Pulmonary artery endothelial cell (primary cell): ENCODE results near the gene ZFYVE21. TPM values are rescaled to one million over a fixed set of nuclear protein-coding genes. Genes with fewer than 3 reads are reported as not detected.

ENCODE experiments used
- DNase-seq: peaks from one replicate; pipeline ENCODE4 v3.0.0-alpha.2; 2011; ENCODE audit warnings: low read depth, low spot score
- total RNA-seq: library from RNA; depleted of rRNA; stranded (reverse); fragments of >200 nt; gene quantifications from 2 replicates; pipeline ENCODE4 v1.2.3, GENCODE V29; 2014

The ZFYVE21 gene
- total RNA-seq, 1 donor from 2014 or later: 65.8 TPM

DNA sequence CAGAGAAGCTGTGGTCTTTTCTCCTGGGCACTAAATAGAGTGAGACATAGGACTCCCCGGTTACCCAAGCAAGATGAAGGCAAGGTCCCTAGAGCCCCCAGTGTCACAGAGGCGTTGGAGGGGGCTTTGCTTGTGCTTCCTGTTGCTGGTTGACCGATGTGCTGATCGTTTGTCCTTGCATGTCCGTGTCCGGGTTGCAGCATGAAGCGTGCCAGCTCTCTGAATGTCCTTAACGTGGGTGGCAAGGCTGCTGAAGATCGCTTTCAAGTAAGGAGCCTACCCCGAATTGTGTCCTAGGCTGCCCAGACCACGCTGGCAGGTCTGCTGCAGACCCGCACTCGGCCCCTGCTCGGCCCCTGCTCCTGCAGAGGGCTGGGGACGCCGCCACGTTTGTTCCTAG lies 23.5 kb upstream of the ZFYVE21 start:
- no peak for DNase-seq

- DNase-seq: no peak
These were observed 22.7 kb upstream of the ZFYVE21 start for GRCh38 chr14:103692871-103693270.

DNA sequence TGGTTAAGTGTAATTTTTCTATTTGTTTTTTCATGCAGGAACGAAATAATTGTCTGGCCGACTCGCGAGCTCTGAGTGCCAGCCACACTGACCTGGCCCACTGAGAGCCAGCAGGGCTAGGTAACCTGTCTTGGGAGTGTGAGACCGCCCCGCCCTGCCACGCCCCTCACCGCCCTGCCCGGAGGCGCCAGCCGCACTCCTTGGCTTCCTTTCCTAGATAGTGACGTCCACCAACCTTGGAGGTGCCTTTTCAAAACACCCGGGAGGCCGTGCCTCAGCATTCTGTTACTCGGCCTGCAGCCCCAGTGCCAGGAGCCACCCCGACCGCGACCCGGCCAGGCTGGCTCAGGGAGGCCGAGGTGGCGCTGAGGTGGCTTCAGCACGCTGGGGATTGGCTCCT lies 22.1 kb upstream of the ZFYVE21 start:
- no peak for DNase-seq

- DNase-seq: no peak
These were observed 21.0 kb upstream of the ZFYVE21 start for GRCh38 chr14:103694572-103695026.

GRCh38 chr14:103695296-103696069 lies 20.1 kb upstream of the ZFYVE21 start:
- DNase-seq: no peak

GRCh38 chr14:103696070-103696402 lies 19.6 kb upstream of the ZFYVE21 start:
- no peak for DNase-seq

GRCh38 chr14:103696466-103697071 lies 19.0 kb upstream of the ZFYVE21 start:
- no peak for DNase-seq

- DNase-seq: no peak
These were observed 18.4 kb upstream of the ZFYVE21 start for GRCh38 chr14:103697206-103697602.

- no peak for DNase-seq
These were observed 17.8 kb upstream of the ZFYVE21 start for GRCh38 chr14:103697603-103698379.

GRCh38 chr14:103698380-103699260 lies 17.0 kb upstream of the ZFYVE21 start:
- DNase-seq: no peak

DNA sequence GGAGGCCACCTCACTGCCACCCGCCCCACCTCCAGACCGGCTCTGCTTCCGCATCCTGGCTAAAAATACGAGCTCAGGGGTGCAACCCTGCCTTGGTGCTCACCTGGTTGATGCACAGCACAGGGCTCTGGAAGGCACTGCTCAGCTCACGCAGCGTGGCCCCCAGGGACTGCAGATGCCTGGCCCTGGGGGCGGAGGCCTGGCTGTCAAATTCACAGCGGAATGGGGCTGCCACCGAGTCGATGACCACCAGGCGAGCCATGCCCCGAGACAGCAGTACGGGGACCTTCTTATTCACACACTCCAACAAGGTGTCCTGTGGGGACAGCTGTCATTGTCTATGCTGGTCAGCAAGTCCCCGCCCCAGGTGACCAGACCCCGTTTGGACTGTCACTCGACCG lies 16.3 kb upstream of the ZFYVE21 start:
- DNase-seq: no peak

DNA sequence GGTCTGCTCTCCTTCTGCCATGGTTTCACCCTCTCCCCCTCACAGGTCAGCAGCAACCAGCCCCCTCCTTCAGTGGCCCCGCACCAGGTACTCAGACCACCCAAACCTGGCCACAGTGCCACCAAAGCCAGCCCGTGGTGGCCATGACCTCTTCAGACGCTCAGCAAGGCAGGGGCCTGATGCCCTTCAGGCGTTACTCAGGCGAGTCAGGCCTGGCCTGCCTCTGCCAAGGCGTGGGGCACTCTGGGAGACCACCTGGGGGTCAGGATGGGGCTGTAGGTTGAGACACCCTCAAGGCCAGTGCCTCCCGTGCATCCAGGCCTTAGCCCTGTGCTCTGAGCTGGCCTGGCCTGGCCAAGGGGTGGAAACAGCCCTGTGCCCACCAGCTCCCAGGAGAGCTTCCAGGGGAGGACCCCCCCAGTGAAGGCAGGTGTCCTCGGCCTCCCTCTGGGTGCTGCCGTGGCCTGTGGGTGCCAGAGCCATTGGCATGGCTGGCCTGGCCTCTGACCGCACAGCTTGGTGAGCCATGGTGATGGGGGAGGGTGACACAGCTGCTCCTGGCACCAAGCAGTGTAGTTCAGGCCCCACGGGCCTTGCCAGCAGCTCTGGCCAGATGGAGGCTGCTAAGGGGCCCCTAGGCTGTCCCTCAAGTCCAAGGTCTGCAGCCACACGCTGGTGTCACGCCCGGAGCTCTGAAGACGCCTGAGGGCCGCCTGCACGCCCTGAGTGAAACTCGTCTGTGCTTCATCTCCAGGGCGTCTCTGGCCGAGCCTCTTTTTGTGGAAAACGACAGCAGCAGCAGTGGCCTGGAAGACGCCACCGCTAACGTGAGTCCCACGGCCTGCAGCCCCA lies 15.5 kb upstream of the ZFYVE21 start:
- DNase-seq: no peak

- no peak for DNase-seq
These were observed 14.7 kb upstream of the ZFYVE21 start for GRCh38 chr14:103700753-103701490.

DNA sequence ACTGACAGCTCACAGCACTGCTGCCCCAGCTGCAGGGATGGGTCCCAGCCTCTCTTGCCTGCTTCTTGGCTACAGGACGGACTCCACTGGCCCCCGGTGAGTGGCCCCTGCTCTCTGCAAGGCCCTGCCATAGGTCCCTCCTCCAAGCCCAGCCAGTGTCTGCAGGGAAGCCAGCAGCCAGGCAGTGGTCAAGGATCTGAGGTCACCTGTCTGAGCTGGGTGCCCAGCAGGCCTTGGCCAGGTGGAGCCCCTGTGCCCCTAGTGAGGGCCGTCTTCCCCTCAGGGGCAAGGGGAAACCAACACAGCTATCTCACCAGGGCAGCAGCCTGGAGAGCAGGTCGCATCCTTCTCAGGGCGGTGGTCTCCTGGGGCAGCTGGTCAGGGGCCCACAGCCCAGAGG lies 13.5 kb upstream of the ZFYVE21 start:
- DNase-seq: no peak

GRCh38 chr14:103702497-103703432 lies 12.8 kb upstream of the ZFYVE21 start:
- DNase-seq: no peak

GRCh38 chr14:103703433-103704385 lies 11.9 kb upstream of the ZFYVE21 start:
- DNase-seq: no peak

- no peak for DNase-seq
These were observed 10.9 kb upstream of the ZFYVE21 start for GRCh38 chr14:103704708-103705107.

DNA sequence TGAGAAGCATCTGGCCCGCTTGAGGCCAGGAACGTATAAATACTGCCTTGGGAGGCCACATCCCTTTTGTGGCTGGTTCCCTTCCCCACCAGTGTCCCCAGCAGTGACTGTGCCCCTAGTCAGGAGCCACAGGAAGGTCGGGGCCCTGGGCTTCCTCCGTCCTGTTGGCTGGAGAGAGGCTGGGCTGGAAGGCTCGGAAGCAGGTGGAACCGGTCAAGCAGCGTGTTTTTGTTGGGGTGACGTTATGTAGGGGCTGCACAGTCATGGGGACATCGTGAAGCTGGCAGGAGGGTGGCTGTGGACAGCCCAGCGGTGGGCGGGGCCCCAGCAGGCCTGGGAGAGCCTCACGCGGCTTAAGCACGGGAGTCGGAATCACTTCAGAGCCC lies 10.5 kb upstream of the ZFYVE21 start:
- peak; percentile 48 for DNase-seq
